ENCODE data around the gene CTAGE8. TPM values are rescaled to one million over a fixed set of nuclear protein-coding genes. Genes with fewer than 3 reads are reported as not detected.
"Not testable (repeated sequence)": the region's sequence is repeated elsewhere in the genome, so short reads cannot be mapped to it uniquely, and the experiment has no call there.

The CTAGE8 gene
- total RNA-seq, 4 donors from 2014 or later, result 3.2 to 10.3 (median 6.4) TPM; not detected in 1

GRCh38 chr7:144256112-144256511, 13.0 kb downstream of the CTAGE8 start:
- DNase-seq, result no peak
- Histone ChIP-seq H3K9me3 (no peaks in the 10 kb centered on the region), H3K27me3 (no peaks in the 10 kb centered on the region), H3K27ac (no peak overlapping the region), H3K4me3 (no peak overlapping the region), H3K36me3 (no peaks in the 10 kb centered on the region), H3K4me1 (no peaks in the 10 kb centered on the region)
- TF ChIP-seq CTCF (IDR thresholded peaks at IDR 0.05), result no peak
- no peak for TF ChIP-seq EP300 (IDR thresholded peaks at IDR 0.05; ENCODE audit: low read depth)
- TF ChIP-seq POLR2A (IDR thresholded peaks at IDR 0.05), result no peak
- no peak for TF ChIP-seq POLR2AphosphoS5 (IDR thresholded peaks at IDR 0.05)
- intact Hi-C loops (cut with DNase I; ENCODE audit: low total_unique reads) (no loop called here), in situ Hi-C loops (cut with MboI; ENCODE audit: low pct_ligation_motif_present in 1 of 4, low pct_unique_long_range_greater_than_20kb in 1 of 4, low sequenced_read_pairs in 3 of 4) (no loop called here)
- 88 to 94% methylated on average over 2 to 3 of the region's 3 CpGs for WGBS, 2 donors (ENCODE audit: low coverage in 1 of 2)

- TF ChIP-seq CTCF (IDR thresholded peaks at IDR 0.05), result no peak
- no peak for TF ChIP-seq POLR2A (IDR thresholded peaks at IDR 0.05)
- TF ChIP-seq POLR2AphosphoS5 (IDR thresholded peaks at IDR 0.05), result no peak
- TF ChIP-seq EP300 (IDR thresholded peaks at IDR 0.05; ENCODE audit: low read depth), result no peak
- Histone ChIP-seq H3K4me3 (no peak overlapping the region), H3K36me3 (no peaks in the 10 kb centered on the region), H3K27me3 (no peaks in the 10 kb centered on the region), H3K9me3 (no peaks in the 10 kb centered on the region), H3K4me1 (no peaks in the 10 kb centered on the region), H3K27ac (no peak overlapping the region)
- in situ Hi-C loops (cut with MboI; ENCODE audit: low pct_ligation_motif_present in 1 of 4, low pct_unique_long_range_greater_than_20kb in 1 of 4, low sequenced_read_pairs in 3 of 4), result no loop called here
- no peak for DNase-seq
- 78 to 94% methylated on average over 2 to 5 of the region's 5 CpGs for WGBS, 2 donors (ENCODE audit: low coverage in 1 of 2)
- intact Hi-C loops (cut with DNase I; ENCODE audit: low total_unique reads), result no loop called here
Observed at GRCh38 chr7:144255471-144255897, 13.6 kb downstream of the CTAGE8 start.

GRCh38 chr7:144252307-144252706, 16.8 kb downstream of the CTAGE8 start:
- WGBS, 2 donors (ENCODE audit: low coverage in 1 of 2), result no CpG with 5 or more reads among the region's 4 CpGs
- in situ Hi-C loops (cut with MboI; ENCODE audit: low pct_ligation_motif_present in 1 of 4, low pct_unique_long_range_greater_than_20kb in 1 of 4, low sequenced_read_pairs in 3 of 4); H3K36me3 ChIP-seq; DNase-seq; H3K4me3 ChIP-seq; H3K27ac ChIP-seq; H3K9me3 ChIP-seq; H3K4me1 ChIP-seq; H3K27me3 ChIP-seq; intact Hi-C loops (cut with DNase I; ENCODE audit: low total_unique reads): not testable (repeated sequence)

- intact Hi-C loops (cut with DNase I; ENCODE audit: low total_unique reads); H3K27me3 ChIP-seq; H3K36me3 ChIP-seq; H3K4me3 ChIP-seq; H3K4me1 ChIP-seq; DNase-seq; H3K27ac ChIP-seq; H3K9me3 ChIP-seq; in situ Hi-C loops (cut with MboI; ENCODE audit: low pct_ligation_motif_present in 1 of 4, low pct_unique_long_range_greater_than_20kb in 1 of 4, low sequenced_read_pairs in 3 of 4): not testable (repeated sequence)
- WGBS, 2 donors (ENCODE audit: low coverage in 1 of 2), result no CpG with 5 or more reads among the region's 1 CpG
Observed at GRCh38 chr7:144247674-144248330, 21.3 kb downstream of the CTAGE8 start.

GRCh38 chr7:144246967-144247366, 22.1 kb downstream of the CTAGE8 start:
- in situ Hi-C loops (cut with MboI; ENCODE audit: low pct_ligation_motif_present in 1 of 4, low pct_unique_long_range_greater_than_20kb in 1 of 4, low sequenced_read_pairs in 3 of 4); H3K27ac ChIP-seq; H3K9me3 ChIP-seq; H3K27me3 ChIP-seq; intact Hi-C loops (cut with DNase I; ENCODE audit: low total_unique reads); DNase-seq; H3K36me3 ChIP-seq; H3K4me1 ChIP-seq; H3K4me3 ChIP-seq: not testable (repeated sequence)
- no CpG with 5 or more reads among the region's 5 CpGs for WGBS, 2 donors (ENCODE audit: low coverage in 1 of 2)

- H3K27ac ChIP-seq; intact Hi-C loops (cut with DNase I; ENCODE audit: low total_unique reads); H3K36me3 ChIP-seq; H3K9me3 ChIP-seq; in situ Hi-C loops (cut with MboI; ENCODE audit: low pct_ligation_motif_present in 1 of 4, low pct_unique_long_range_greater_than_20kb in 1 of 4, low sequenced_read_pairs in 3 of 4); H3K4me3 ChIP-seq; DNase-seq; H3K27me3 ChIP-seq; H3K4me1 ChIP-seq: not testable (repeated sequence)
- WGBS, 2 donors (ENCODE audit: low coverage in 1 of 2), result no CpG with 5 or more reads among the region's 2 CpGs
Observed at GRCh38 chr7:144245372-144245771, 23.7 kb downstream of the CTAGE8 start.

GRCh38 chr7:144239365-144239764, 29.7 kb downstream of the CTAGE8 start, which contains the start of gene OR2A42:
Gene OR2A42 (minus strand): TSS chr7:144239605. CDS start chr7:144232843, 6,762 bp downstream.
- intact Hi-C loops (cut with DNase I; ENCODE audit: low total_unique reads); H3K36me3 ChIP-seq; H3K27me3 ChIP-seq; H3K4me3 ChIP-seq; H3K27ac ChIP-seq; H3K4me1 ChIP-seq; H3K9me3 ChIP-seq; DNase-seq; in situ Hi-C loops (cut with MboI; ENCODE audit: low pct_ligation_motif_present in 1 of 4, low pct_unique_long_range_greater_than_20kb in 1 of 4, low sequenced_read_pairs in 3 of 4): not testable (repeated sequence)
- WGBS, 2 donors (ENCODE audit: low coverage in 1 of 2), result 85% methylated on average over 1 of the region's 2 CpGs; no CpG with 5 or more reads in 1 of the 2 donors

GRCh38 chr7:144238530-144239082, 30.5 kb downstream of the CTAGE8 start:
- intact Hi-C loops (cut with DNase I; ENCODE audit: low total_unique reads); in situ Hi-C loops (cut with MboI; ENCODE audit: low pct_ligation_motif_present in 1 of 4, low pct_unique_long_range_greater_than_20kb in 1 of 4, low sequenced_read_pairs in 3 of 4); DNase-seq: not testable (repeated sequence)

More at GRCh38 chr7:144238530-144239082, 30.5 kb downstream of the CTAGE8 start:
- not testable (repeated sequence) for H3K27me3 ChIP-seq, H3K4me1 ChIP-seq, H3K27ac ChIP-seq, H3K4me3 ChIP-seq, H3K36me3 ChIP-seq, H3K9me3 ChIP-seq
- WGBS, 2 donors (ENCODE audit: low coverage in 1 of 2), result 96% methylated on average over 2 of the region's 2 CpGs; no CpG with 5 or more reads in 1 of the 2 donors
